B cell (primary cell): Measurements from ENCODE around the gene CTAGE4. TPM values are rescaled to one million over a fixed set of nuclear protein-coding genes. Genes with fewer than 3 reads are reported as not detected.
A peak's percentile ranks its signal among the peaks of the same experiment; 100 is the strongest.
"Not testable (repeated sequence)": the region's sequence is repeated elsewhere in the genome, so short reads cannot be mapped to it uniquely, and the experiment has no call there.

ENCODE experiments used
- ATAC-seq: fragments of 200-7000 bp; cut with Tn5 transposase; one replicate; pipeline ENCODE4 v1.10.0; 2021; ENCODE audit warnings: low read depth, mild to moderate bottlenecking, moderate number of reproducible peaks, moderate library complexity
- CTCF ChIA-PET: fragments of 350-600 bp; sonication (Branson Sonifier 250); formaldehyde crosslinking; loops from one replicate; lab custom pipeline; 2021; ENCODE audit warnings: antibody characterized with exemption, inconsistent platforms; lab: Charles Lee
- POLR2A ChIA-PET: fragments of 350-600 bp; sonication (Branson Sonifier 250); formaldehyde crosslinking; loops from one replicate; lab custom pipeline; 2021; ENCODE audit warnings: antibody characterized with exemption; lab: Charles Lee
- DNase-seq: peaks from one replicate; pipeline ENCODE4 v3.0.0; 2013
- H2AFZ ChIP-seq: 2 replicates; pipeline ENCODE4 v1.6.1; 2012; ENCODE audit warnings: mild to moderate bottlenecking, low read depth, low read length; ENCODE audit not compliant: insufficient read depth, poor library complexity, severe bottlenecking
- H3K27ac ChIP-seq, 2 donors: 1 replicate in 1 of 2; 2 replicates in 1 of 2; pipeline ENCODE4 v1.5.1; 2012 to 2013; ENCODE audit warnings: low read length in 2 of 2, mild to moderate bottlenecking in 2 of 2, moderate library complexity in 1 of 2
- H3K27me3 ChIP-seq, 4 experiments: fragments of 200-600 bp in 1 of 4; sonication (generic) in 1 of 4; replicated peaks in 1 of 4; 1 replicate in 2 of 4; 2 replicates in 2 of 4; pipeline versions ENCODE4 v1.6.1 to v1.7.0; 2013 to 2016; ENCODE audit warnings: low read length in 3 of 4, mild to moderate bottlenecking in 2 of 4, mixed read lengths in 1 of 4, moderate library complexity in 1 of 4; ENCODE audit not compliant: insufficient read depth in 4 of 4, control insufficient read depth in 3 of 4; ENCODE audit errors: control extremely low read depth in 1 of 4
- H3K36me3 ChIP-seq, 2 experiments: replicated peaks in 1 of 2; 1 replicate in 1 of 2; 2 replicates in 1 of 2; pipeline versions ENCODE4 v1.6.1 to v1.7.1; 2013; ENCODE audit warnings: low read length in 1 of 2; ENCODE audit not compliant: insufficient read depth in 2 of 2, control insufficient read depth in 1 of 2; ENCODE audit errors: control extremely low read depth in 1 of 2, extremely low read depth in 1 of 2
- H3K4me1 ChIP-seq, 2 donors: fragments of 200-600 bp in 1 of 2; sonication (generic) in 1 of 2; 1 replicate in 1 of 2; 2 replicates in 1 of 2; pipeline versions ENCODE4 v1.5.1 to v1.6.1; 2013 to 2017; ENCODE audit warnings: low read length in 2 of 2; ENCODE audit not compliant: control insufficient read depth in 2 of 2, insufficient read depth in 2 of 2
- H3K4me2 ChIP-seq: replicated peaks from 2 replicates; pipeline ENCODE3; 2012; ENCODE audit warnings: mild to moderate bottlenecking, low read depth, low read length; ENCODE audit not compliant: poor library complexity, severe bottlenecking
- H3K4me3 ChIP-seq, 5 experiments: fragments of 200-600 bp in 1 of 5; sonication (generic) in 1 of 5; 1 replicate in 3 of 5; 2 replicates in 2 of 5; pipeline versions ENCODE4 v1.5.1 to v1.7.0; 2011 to 2016; ENCODE audit warnings: low read length in 4 of 5, mild to moderate bottlenecking in 4 of 5, low read depth in 2 of 5, control low read depth in 1 of 5, moderate library complexity in 1 of 5; ENCODE audit not compliant: insufficient read depth in 1 of 5; ENCODE audit errors: control extremely low read depth in 1 of 5, extremely low read depth in 1 of 5
- H3K79me2 ChIP-seq: fragments of 200-600 bp; sonication (generic); one replicate; pipeline ENCODE4 v1.6.0; 2016; ENCODE audit warnings: low read length; ENCODE audit not compliant: control insufficient read depth, insufficient read depth
- H3K9ac ChIP-seq: fragments of 200-600 bp; sonication (generic); 2 replicates; pipeline ENCODE4 v1.6.1; 2017; ENCODE audit warnings: mild to moderate bottlenecking, low read length, moderate library complexity
- H3K9me3 ChIP-seq, 3 donors: one replicate each; pipeline versions ENCODE4 v1.6.1 to v1.7.1; 2013; ENCODE audit warnings: low read length in 2 of 3; ENCODE audit not compliant: control insufficient read depth in 2 of 3, insufficient read depth in 1 of 3; ENCODE audit errors: control extremely low read depth in 1 of 3
- H4K20me1 ChIP-seq: 2 replicates; pipeline ENCODE4 v1.6.0; 2012; ENCODE audit warnings: mild to moderate bottlenecking, low read length; ENCODE audit not compliant: insufficient read depth, control insufficient read depth, poor library complexity, severe bottlenecking
- H3K27ac Mint-ChIP-seq: one replicate; pipeline ENCODE4 v1.8.0; 2021; ENCODE audit warnings: mixed read lengths
- H3K27me3 Mint-ChIP-seq: one replicate; pipeline ENCODE4 v1.8.0; 2021; ENCODE audit warnings: mixed read lengths
- H3K4me1 Mint-ChIP-seq: one replicate; pipeline ENCODE4 v1.8.0; 2021; ENCODE audit warnings: mixed read lengths
- H3K4me3 Mint-ChIP-seq: one replicate; pipeline ENCODE4 v1.8.0; 2021; ENCODE audit warnings: mixed read lengths
- H3K9me3 Mint-ChIP-seq: one replicate; pipeline ENCODE4 v1.8.0; 2022; ENCODE audit warnings: mixed read lengths; ENCODE audit not compliant: insufficient read depth
- WGBS: methylation state at CpG from one replicate; pipeline ENCODE4 v1.1.5; 2013; ENCODE audit warnings: missing lambda C conversion rate; ENCODE audit not compliant: insufficient coverage; 5-methylcytosine and 5-hydroxymethylcytosine counted together
- intact Hi-C: fragments of 100-400 bp; cut with micrococcal nuclease; formaldehyde crosslinking; loops from one replicate; pipeline ENCODE4 v1.10.0; 2022
- polyA plus RNA-seq: library from polyadenylated mRNA; depleted of rRNA; stranded (reverse); fragments of >200 nt; gene quantifications from 2 replicates; pipeline ENCODE4 v1.2.3, GENCODE V29; 2012
- total RNA-seq, 2 donors: library from RNA; stranded (reverse); fragments of 120-200 nt in 1 of 2; gene quantifications; 1 replicate in 1 of 2; 2 replicates in 1 of 2; pipeline versions ENCODE4 v1.2.3 to v1.2.4, GENCODE V29; 2013 to 2022

CTAGE4 gene
- total and polyA plus RNA-seq, 2 donors (not counting 1 experiment from before 2014, with no cell fraction given), result 0.12 TPM; not detected in 1

- peak within 1 kb of the TSS in 1 of 5 experiments; percentile 37 for H3K4me3 ChIP-seq
- CTCF ChIA-PET, H3K9me3 Mint-ChIP-seq, H3K9ac ChIP-seq, H3K27ac ChIP-seq, H3K9me3 ChIP-seq, H3K27me3 Mint-ChIP-seq, H3K27me3 ChIP-seq, H3K4me2 ChIP-seq, H3K4me1 ChIP-seq, H4K20me1 ChIP-seq, DNase-seq, POLR2A ChIA-PET, H3K79me2 ChIP-seq, H3K4me1 Mint-ChIP-seq, H2AFZ ChIP-seq, intact Hi-C loops, H3K36me3 ChIP-seq: not testable (repeated sequence)
- ATAC-seq, result peak; percentile 66
- no CpG with 5 or more reads among the region's 51 CpGs for WGBS
- Mint-ChIP-seq H3K27ac (peak within 1 kb of the TSS; percentile 46), H3K4me3 (peak within 1 kb of the TSS; percentile 61)
These were observed 12.1 kb downstream of the CTAGE4 start, which contains the start of gene ARHGEF35 for GRCh38 chr7:144195212-144195872. TSS of gene ARHGEF35 (minus strand) at chr7:144195833. CDS start at chr7:144188383, 7,450 bp downstream.

- H3K9me3 ChIP-seq, H3K4me1 Mint-ChIP-seq, POLR2A ChIA-PET, DNase-seq, H3K36me3 ChIP-seq, H3K27me3 ChIP-seq, H3K27me3 Mint-ChIP-seq, H3K27ac Mint-ChIP-seq, H3K4me1 ChIP-seq, H3K4me3 Mint-ChIP-seq, H4K20me1 ChIP-seq, H2AFZ ChIP-seq, H3K9ac ChIP-seq, H3K79me2 ChIP-seq, H3K9me3 Mint-ChIP-seq, intact Hi-C loops, CTCF ChIA-PET, ATAC-seq, H3K27ac ChIP-seq, H3K4me3 ChIP-seq, H3K4me2 ChIP-seq: not testable (repeated sequence)
- WGBS, result no CpG with 5 or more reads among the region's 4 CpGs
These were observed 15.7 kb downstream of the CTAGE4 start for GRCh38 chr7:144198934-144199333.

GRCh38 chr7:144201978-144202377 is 18.7 kb downstream of the CTAGE4 start:
- H3K27me3 Mint-ChIP-seq, ATAC-seq, H3K4me3 ChIP-seq, H3K27ac Mint-ChIP-seq, H3K4me2 ChIP-seq, H3K27ac ChIP-seq, H3K9ac ChIP-seq, intact Hi-C loops, H3K9me3 ChIP-seq, H3K4me1 ChIP-seq, H3K36me3 ChIP-seq, H3K4me3 Mint-ChIP-seq, H3K27me3 ChIP-seq, H3K4me1 Mint-ChIP-seq, POLR2A ChIA-PET, H3K9me3 Mint-ChIP-seq, DNase-seq, H3K79me2 ChIP-seq, H2AFZ ChIP-seq, H4K20me1 ChIP-seq, CTCF ChIA-PET: not testable (repeated sequence)
- WGBS, result no CpG with 5 or more reads among the region's 1 CpG

GRCh38 chr7:144203086-144203485 is 19.8 kb downstream of the CTAGE4 start:
- H3K4me3 ChIP-seq, H3K9me3 Mint-ChIP-seq, H3K4me1 ChIP-seq, H3K9me3 ChIP-seq, intact Hi-C loops, H3K27ac ChIP-seq, H3K27me3 ChIP-seq, H2AFZ ChIP-seq, H4K20me1 ChIP-seq, DNase-seq, ATAC-seq, H3K4me2 ChIP-seq, H3K27me3 Mint-ChIP-seq, H3K9ac ChIP-seq, H3K79me2 ChIP-seq, H3K36me3 ChIP-seq, CTCF ChIA-PET, H3K4me1 Mint-ChIP-seq, H3K27ac Mint-ChIP-seq, H3K4me3 Mint-ChIP-seq, POLR2A ChIA-PET: not testable (repeated sequence)
- no CpG with 5 or more reads among the region's 3 CpGs for WGBS
